Iris pigment epithelial cell (primary cell): Measurements from ENCODE around the gene COX11.
A peak's percentile ranks its signal among the peaks of the same experiment; 100 is the strongest.

ENCODE experiments used
- DNase-seq: peaks from one replicate; pipeline ENCODE4 v3.0.0-alpha.2; 2011; ENCODE audit warnings: low read depth

COX11 gene

DNA sequence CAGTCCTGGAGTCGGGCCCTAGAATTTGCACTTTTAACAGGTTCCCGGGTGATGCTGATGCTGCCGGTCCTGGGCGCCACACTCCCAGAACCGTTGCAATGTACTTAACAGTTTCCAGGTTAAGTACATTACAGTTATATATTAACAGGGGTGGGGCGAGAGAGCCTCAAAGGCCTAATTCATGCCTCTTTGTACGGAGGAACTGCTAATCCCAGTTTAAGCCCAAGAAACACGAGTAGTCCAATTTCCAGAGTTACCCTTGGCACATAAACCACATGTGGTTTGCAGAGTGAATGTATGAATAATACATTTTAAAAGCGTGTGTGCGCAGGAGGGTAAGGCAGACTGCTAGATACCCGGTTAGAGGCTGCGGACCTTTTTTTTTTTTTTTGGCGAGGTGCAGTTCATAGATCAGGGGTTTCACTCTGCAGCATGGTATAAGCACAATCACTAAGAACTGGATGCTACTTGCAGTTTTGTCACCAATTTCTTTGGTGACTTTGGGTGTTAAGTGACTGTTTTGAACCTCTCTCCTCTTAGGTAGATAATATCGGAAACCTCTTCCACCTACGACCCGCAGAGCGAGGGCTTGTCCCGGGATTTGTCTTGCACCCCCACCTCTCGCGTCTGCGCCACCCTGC is 713 bp downstream of the COX11 start:
- peak; percentile 55 for DNase-seq

DNA sequence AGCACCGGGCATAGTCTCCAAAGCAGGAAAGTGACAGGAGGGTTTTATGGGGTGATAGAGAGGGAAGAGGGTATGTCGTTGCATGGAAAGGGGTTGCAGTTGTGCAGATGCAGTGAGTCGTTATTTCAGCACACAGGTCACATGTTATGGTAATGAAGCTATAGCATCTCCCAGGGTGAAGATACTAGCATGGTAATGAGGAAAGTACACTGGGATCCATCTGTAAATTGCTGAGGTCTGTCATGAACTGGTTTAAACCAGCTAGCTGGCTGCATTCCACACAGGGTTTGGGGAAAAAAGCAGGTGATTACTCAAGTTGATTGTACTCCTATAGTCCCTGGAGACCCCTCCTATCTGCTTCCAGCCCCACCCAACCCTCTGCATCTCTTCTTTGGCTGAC is 11.7 kb downstream of the COX11 start:
- no peak for DNase-seq

DNA sequence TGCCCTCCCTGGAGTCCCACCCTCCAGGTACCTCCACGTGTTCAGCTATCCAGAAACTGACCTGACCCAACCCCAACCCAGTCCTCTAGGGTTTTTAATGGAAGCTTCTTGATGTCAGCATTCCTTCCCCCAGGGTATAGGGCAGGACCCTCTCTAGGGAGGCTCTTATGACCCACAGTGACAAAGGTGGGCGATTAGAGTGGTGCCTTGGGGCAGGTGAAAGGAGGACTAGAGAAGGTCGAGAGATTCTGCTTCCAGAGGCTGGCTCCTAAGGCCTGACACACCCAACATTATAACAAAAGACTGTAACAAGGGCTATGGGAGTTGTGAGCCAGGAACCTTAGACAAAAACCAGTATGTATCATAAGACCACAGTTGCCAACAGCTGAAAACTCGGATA is 17.2 kb downstream of the COX11 start:
- DNase-seq = no peak

DNA sequence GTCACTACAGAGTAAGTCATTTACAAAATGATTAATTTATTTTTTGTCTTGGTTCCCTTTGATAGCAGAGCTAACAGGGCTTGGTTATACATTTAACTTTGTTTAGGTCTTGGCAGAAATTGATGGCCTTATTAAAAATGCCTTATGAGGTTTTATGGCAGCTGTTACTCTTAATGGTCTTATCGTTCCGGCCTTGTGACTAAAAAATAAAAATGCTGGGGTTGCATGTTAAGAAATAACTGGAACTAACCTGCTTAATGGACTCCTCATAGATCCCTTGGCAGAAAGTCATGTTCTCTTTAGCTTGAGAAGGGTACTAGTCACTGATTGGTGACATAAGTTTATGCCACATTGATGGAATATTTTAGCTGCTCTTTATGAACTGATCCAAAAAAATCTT is 18.3 kb downstream of the COX11 start:
- DNase-seq = no peak

DNA sequence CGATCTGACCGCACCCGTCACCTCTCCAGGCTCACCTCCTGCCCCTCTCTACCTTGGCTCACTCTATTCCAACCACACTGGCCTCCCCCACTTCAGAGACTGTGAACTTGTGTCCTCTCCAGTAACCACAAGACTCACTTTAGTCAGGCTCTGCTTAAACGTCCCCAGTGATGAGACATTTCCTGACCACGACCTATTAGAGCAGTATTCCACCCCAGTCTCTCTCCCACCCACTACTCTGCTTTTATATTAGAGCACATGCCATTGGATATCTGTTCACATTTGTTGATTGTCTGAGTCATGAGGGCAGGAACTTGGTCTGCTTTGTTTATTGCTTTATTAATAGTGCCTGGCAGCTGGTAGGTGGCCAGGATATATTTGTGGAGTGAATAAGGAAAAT is 20.1 kb downstream of the COX11 start:
- peak; percentile 98 for DNase-seq

DNA sequence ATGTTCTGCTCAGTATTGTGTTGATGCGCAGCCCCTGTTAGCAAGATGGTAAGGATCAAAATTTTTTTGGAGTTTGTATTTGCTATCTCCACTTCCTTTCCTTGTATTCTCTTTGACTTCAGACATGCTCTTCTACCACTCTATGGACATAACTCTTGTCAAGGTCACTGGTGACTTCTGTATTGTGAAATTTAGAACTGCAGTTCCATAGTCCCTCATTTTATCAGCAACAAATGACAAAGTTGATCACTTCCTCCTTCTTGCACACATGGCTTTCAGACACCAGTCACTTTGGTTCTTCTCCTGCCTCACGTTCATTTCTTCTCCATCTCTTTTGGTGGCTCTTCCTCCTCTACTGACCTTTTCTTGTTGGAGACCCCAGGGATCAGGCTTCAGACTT is 21.1 kb downstream of the COX11 start:
- DNase-seq = no peak

DNA sequence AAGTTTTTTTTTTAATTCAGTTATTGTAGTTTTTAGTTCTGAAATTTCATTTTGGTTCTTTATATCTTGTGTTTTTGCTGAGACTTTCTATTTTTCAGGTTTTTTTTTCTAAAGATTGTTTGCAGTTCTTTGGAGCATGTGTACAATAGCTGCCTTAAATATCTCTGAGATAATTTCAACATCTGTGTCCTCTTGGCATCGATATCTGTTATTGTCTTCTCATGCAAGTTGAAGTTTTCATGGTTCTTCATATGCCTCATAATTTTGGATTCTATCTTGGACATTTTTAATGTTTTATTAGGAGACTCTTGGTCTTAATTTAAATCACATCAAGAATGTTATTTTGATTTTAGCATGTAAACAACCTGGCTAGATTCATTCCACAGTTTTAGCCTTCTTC is 22.8 kb downstream of the COX11 start:
- DNase-seq = no peak

DNA sequence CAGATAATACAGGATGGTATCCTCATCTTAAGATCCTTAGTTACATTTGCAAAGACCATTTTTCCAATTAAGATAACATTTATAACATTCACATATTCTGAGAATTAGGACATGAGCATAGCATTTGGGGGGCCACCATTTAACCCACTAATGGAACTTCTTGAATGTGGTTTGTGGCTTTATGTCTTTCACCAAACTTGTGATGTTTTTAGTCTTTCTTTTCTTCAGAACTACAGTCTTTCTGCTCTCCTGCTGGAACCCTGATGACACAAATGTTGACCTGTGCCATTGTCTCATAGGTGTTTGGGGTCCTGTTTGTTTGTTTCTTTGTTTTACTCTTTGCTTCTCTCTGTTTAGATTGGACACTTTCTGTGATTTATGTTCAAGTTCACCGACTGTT is 23.2 kb downstream of the COX11 start:
- no peak for DNase-seq

DNA sequence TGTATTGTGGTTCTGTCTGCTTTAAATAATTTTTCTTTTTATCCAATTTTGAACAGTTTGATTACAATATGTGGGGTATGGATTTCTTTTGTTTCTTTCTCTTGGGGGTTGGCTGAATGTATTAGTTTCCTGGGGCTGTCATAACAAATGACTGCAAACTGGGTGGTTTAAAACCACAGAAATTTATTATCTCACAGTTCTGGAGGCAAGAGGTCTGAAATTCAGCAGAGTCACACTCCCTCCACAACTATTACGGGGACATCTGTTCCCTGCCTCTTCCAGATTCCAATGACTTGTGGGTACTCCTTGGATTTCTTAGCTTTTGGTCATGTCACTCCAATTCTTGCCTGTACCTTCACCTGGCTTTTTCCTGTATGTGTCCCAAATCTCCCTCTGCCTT is 23.7 kb downstream of the COX11 start:
- DNase-seq = peak; percentile 34

DNA sequence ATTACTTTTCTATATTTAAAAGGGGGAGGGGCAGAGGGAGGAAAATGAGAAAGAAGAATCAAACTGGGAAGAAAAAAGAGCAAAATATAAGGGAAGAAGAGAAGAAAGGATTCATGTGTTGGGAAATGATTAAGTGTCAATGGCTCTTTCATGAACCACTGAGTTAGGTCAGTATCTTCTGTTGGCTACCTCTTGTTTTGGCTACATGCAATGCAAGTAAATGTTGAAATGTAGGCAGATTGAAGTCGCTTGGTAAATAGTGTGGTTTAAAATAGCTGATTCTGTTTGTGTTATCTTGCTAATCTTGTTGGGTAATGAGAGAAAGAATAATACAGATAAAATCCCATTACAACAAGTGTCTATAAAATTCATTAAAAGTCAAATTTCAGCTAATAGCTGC is 27.2 kb downstream of the COX11 start:
- DNase-seq = no peak

DNA sequence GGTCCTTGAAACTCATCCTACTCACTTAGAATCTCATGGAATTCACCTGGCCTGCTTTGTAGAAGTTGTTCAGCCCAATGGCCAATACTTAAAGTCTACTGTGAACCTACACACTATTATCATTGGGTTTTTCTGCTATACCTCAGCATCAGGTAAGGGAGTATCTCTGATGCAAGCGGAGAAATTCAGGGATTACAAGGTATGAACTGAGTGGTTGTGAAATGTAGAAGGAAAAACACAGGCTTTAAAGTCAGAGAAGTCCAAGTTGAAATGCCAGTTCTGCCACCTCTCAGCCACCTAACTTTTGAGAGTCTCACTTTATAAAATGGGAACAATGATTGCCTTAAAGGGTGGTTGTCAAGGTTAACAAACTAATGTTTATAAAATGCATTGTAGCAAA is 31.0 kb downstream of the COX11 start:
- DNase-seq = no peak

DNA sequence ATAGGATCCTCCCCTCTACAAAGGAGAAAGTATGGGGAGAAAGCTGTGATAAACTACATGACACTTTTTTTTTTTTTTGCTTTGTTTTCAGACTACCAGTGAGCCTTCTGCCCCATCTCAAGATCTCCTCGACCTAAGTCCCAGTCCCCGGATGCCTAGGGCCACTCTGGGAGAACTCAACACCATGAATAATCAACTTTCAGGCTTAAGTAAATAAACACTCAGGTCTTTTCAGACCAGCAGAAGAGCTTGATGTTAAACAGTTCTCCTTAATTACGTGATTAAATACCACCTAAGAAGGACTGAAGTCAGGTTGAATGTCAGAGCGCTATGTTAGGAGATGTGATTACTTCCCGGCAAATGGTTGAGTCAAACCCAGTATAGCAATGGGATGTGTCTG is 31.4 kb downstream of the COX11 start:
- no peak for DNase-seq

DNA sequence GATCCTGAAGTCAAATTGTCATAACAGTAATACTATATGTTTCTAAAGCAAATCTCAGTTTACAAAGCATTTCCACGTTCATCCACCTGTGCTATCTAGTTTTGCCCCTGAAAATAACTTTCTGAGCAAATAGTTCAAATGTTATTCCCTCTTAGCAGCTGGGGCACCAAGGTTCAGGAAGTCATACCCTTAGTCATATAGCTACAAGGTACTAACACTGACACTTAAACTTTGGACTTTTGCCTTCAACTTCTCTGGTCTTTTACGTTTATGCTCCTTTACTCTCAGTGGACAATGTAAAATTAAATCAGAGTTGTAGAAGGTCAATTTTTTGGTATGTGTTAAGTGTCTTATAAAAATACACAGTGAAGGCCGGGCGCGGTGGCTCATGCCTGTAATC is 33.0 kb downstream of the COX11 start:
- DNase-seq = no peak

DNA sequence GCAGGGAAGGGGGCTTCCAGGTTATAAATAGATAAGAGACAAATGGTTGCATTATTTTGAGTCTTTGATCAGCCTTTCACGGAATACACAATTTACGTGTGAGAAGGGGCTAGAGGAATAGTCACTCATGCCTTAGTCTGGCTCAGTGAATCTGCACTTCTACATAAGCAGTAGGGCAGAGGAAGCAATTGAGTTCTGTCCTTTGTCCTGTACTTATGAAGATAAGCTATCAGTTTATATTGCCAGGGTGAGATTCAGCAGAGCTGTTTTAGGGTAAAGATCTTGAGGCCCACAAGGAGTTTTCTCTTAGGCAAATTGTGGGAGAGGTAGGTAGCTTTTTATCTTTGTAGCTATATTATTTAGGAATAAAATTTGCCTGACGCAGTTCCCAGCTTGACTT is 34.5 kb downstream of the COX11 start:
- DNase-seq = no peak

DNA sequence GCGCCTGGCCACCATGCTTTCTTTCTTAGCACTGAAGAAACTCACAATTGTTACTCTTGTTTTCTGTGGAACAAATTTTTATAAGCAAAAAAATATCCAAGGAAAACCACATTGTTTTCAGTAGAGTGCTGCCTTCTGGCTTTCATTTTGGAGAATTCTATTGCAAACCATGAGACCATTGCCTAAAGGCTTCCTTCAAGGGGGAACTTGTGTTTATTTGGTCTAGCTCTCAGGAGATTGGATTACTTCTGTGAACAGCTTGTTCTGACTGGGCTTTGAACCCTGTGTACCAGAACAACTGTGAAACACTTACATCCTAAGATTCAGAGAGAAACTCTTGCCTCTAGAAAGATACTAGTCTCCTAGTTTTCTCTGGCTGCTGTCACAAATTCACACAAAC is 35.7 kb downstream of the COX11 start:
- peak; percentile 24 for DNase-seq

DNA sequence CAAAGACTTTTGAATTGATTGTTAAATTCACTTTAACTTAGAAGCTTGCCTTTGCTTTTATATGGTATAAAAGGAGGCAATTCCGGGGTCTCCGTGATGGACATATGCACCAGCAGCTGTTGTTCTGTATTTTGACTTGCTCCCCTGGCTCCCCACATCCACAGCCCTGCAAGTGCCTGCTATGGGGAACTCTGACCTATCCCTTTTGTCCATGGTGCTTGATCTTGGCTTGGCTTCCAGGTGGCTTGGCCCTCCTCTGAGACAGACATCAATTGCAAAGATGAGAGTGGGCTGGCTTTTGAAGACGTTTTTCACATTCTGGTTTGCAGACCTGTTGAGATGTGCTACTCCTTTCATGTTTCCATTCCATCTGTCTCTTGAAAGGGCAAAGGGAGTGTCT is 40.9 kb downstream of the COX11 start:
- no peak for DNase-seq

DNA sequence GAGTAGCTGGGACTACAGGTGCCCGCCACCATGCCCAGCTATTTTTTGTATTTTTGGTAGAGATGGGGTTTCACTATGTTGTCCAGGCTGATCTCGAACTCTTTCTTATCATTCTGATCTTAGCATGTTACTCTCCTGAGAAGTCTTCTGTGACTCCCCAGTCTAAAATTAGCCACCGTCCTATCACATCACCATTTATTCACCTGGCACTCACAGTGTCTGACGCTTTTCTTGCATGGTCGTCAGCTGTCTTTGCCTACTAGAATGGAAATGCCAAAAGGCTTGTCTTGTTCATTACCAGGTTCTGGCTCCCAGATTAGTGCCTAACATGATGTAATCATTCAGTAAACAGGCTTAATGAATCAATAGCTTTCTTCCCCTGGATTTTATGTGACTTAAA is 44.0 kb downstream of the COX11 start:
- no peak for DNase-seq

DNA sequence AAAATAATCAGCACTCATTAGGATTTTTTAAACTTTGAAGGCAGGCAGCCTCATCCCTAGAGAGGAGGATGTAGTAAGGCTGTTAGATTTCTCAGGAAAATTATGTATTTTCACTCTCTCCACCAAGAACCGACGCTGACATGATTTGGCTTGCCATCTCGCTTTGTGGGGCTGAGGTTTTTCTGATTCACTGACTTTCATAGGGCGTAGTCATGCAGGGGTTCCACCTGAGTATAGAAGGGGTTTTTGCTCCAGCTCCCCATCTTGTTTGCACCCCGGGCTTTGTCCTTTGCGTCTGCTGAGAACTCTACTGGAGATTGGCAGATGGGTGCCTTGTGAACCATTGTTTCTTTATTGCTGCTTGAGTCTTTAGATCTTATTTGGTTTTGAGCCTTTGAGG is 47.6 kb downstream of the COX11 start:
- DNase-seq = no peak

DNA sequence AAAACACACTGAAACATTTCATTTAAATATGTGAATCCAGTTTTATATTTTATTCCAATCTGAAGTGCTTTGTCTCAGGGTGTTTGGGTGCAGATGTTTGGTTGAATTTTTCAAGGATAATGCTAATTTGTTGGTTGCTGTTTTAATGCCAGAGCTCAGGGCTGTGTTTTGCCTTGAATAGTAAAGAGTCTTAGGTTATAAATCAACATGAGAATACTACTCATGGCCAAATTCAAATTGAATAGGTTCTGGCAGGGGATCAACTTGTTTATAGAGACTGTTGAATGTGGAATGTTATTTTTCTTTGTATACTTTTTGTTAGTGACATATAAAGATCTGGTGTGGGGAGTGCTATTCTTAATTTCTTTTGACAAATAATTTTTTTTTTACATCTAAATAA is 49.0 kb downstream of the COX11 start:
- DNase-seq = no peak

DNA sequence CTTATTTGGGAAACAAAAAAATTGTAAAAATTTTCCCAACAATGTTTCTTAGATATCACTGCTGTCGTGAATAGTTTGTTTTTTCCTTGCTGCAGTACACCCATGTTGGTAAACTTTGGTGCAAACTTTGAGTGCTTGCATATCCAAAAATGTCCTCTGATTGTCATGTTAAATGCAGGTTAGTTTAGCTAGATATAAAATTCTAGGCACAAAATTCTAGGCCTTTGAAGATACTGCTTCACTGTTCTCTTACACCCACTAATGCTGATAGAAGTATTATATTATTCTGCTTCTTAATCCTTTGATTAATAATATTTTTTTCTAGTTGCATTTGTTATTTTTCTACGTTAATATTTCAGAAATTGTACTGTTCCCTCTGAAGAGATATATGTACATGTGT is 51.7 kb downstream of the COX11 start:
- no peak for DNase-seq
